Activated T-cell treated with anti-CD3 and anti-CD28 coated beads, Interleukin-2, amount 50 U/mL, for 24 hours (primary cell): ENCODE measurements around the gene MAEA.

ENCODE experiments used
- DNase-seq: peaks from one replicate; pipeline ENCODE4 v3.0.0-alpha.2; 2020
- H3K27ac Mint-ChIP-seq: 2 replicates; pipeline ENCODE4 v1.8.0; 2020; ENCODE audit warnings: mild to moderate bottlenecking, mixed read lengths
- H3K27me3 Mint-ChIP-seq: 2 replicates; pipeline ENCODE4 v1.8.0; 2020; ENCODE audit warnings: mixed read lengths
- H3K36me3 Mint-ChIP-seq: 2 replicates; pipeline ENCODE4 v1.8.0; 2020; ENCODE audit warnings: low read depth, mixed read lengths
- H3K4me1 Mint-ChIP-seq: 2 replicates; pipeline ENCODE4 v1.8.0; 2020; ENCODE audit warnings: low read depth, mixed read lengths
- H3K4me3 Mint-ChIP-seq: 2 replicates; pipeline ENCODE4 v1.8.0; 2020; ENCODE audit warnings: mild to moderate bottlenecking, moderate library complexity, mixed read lengths
- H3K9me3 Mint-ChIP-seq: 2 replicates; pipeline ENCODE4 v1.8.0; 2020; ENCODE audit warnings: mixed read lengths

The MAEA gene

GRCh38 chr4:1376391-1376840, 86.7 kb downstream of the MAEA start:
- peaks cover 32% of the 10 kb centered on the region for H3K36me3 Mint-ChIP-seq
- no peak overlapping the region for H3K27ac Mint-ChIP-seq
- no peaks in the 10 kb centered on the region for H3K9me3 Mint-ChIP-seq
- H3K4me1 Mint-ChIP-seq = no peaks in the 10 kb centered on the region
- no peak for DNase-seq
- H3K4me3 Mint-ChIP-seq = no peak overlapping the region
- no peaks in the 10 kb centered on the region for H3K27me3 Mint-ChIP-seq

- Mint-ChIP-seq H3K9me3 (no peaks in the 10 kb centered on the region), H3K4me1 (no peaks in the 10 kb centered on the region), H3K36me3 (peaks cover 30% of the 10 kb centered on the region), H3K27ac (no peak overlapping the region), H3K27me3 (no peaks in the 10 kb centered on the region), H3K4me3 (no peak overlapping the region)
- DNase-seq = no peak
These were observed 87.3 kb downstream of the MAEA start for GRCh38 chr4:1376841-1377605.

GRCh38 chr4:1377606-1378261, 88.0 kb downstream of the MAEA start:
- H3K27ac Mint-ChIP-seq = no peak overlapping the region
- H3K36me3 Mint-ChIP-seq = peaks cover 28% of the 10 kb centered on the region
- H3K27me3 Mint-ChIP-seq = no peaks in the 10 kb centered on the region
- DNase-seq = no peak
- H3K4me3 Mint-ChIP-seq = no peak overlapping the region
- no peaks in the 10 kb centered on the region for H3K4me1 Mint-ChIP-seq
- no peaks in the 10 kb centered on the region for H3K9me3 Mint-ChIP-seq

- no peak overlapping the region for H3K4me3 Mint-ChIP-seq
- no peak for DNase-seq
- no peak overlapping the region for H3K27ac Mint-ChIP-seq
- no peaks in the 10 kb centered on the region for H3K4me1 Mint-ChIP-seq
- no peaks in the 10 kb centered on the region for H3K9me3 Mint-ChIP-seq
- H3K27me3 Mint-ChIP-seq = no peaks in the 10 kb centered on the region
- H3K36me3 Mint-ChIP-seq = peaks cover 21% of the 10 kb centered on the region
These were observed 89.0 kb downstream of the MAEA start for GRCh38 chr4:1378559-1379231.

- H3K4me3 Mint-ChIP-seq = no peak overlapping the region
These were observed 89.7 kb downstream of the MAEA start for GRCh38 chr4:1379351-1379781.

GRCh38 chr4:1379801-1380331, 90.2 kb downstream of the MAEA start:
- peaks cover 20% of the 10 kb centered on the region for H3K36me3 Mint-ChIP-seq
- no peak overlapping the region for H3K4me3 Mint-ChIP-seq
- no peaks in the 10 kb centered on the region for H3K4me1 Mint-ChIP-seq
- no peaks in the 10 kb centered on the region for H3K27me3 Mint-ChIP-seq
- no peaks in the 10 kb centered on the region for H3K9me3 Mint-ChIP-seq
- DNase-seq = no peak
- H3K27ac Mint-ChIP-seq = no peak overlapping the region

More at GRCh38 chr4:1379351-1379781, 89.7 kb downstream of the MAEA start:
- no peak for DNase-seq
- H3K27ac Mint-ChIP-seq = no peak overlapping the region
- H3K36me3 Mint-ChIP-seq = peaks cover 18% of the 10 kb centered on the region
- no peaks in the 10 kb centered on the region for H3K9me3 Mint-ChIP-seq
- no peaks in the 10 kb centered on the region for H3K27me3 Mint-ChIP-seq
- H3K4me1 Mint-ChIP-seq = no peaks in the 10 kb centered on the region

- H3K4me3 Mint-ChIP-seq = no peak overlapping the region
- H3K27ac Mint-ChIP-seq = no peak overlapping the region
- peaks cover 16% of the 10 kb centered on the region for H3K36me3 Mint-ChIP-seq
- no peaks in the 10 kb centered on the region for H3K9me3 Mint-ChIP-seq
- no peaks in the 10 kb centered on the region for H3K27me3 Mint-ChIP-seq
- DNase-seq = no peak
- no peaks in the 10 kb centered on the region for H3K4me1 Mint-ChIP-seq
These were observed 90.9 kb downstream of the MAEA start for GRCh38 chr4:1380368-1381151.

GRCh38 chr4:1381181-1381621, 91.5 kb downstream of the MAEA start:
- H3K27ac Mint-ChIP-seq = no peak overlapping the region
- DNase-seq = no peak
- no peak overlapping the region for H3K4me3 Mint-ChIP-seq
- H3K36me3 Mint-ChIP-seq = peaks cover 22% of the 10 kb centered on the region
- H3K4me1 Mint-ChIP-seq = no peaks in the 10 kb centered on the region
- H3K9me3 Mint-ChIP-seq = no peaks in the 10 kb centered on the region
- H3K27me3 Mint-ChIP-seq = no peaks in the 10 kb centered on the region

GRCh38 chr4:1381944-1382541, 92.4 kb downstream of the MAEA start:
- Mint-ChIP-seq H3K36me3 (peaks cover 28% of the 10 kb centered on the region), H3K27me3 (no peaks in the 10 kb centered on the region), H3K9me3 (no peaks in the 10 kb centered on the region), H3K4me1 (no peaks in the 10 kb centered on the region), H3K27ac (no peak overlapping the region), H3K4me3 (no peak overlapping the region)
- no peak for DNase-seq

- peaks cover 2% of the 10 kb centered on the region for H3K9me3 Mint-ChIP-seq
- H3K4me1 Mint-ChIP-seq = no peaks in the 10 kb centered on the region
- DNase-seq = no peak
- no peak overlapping the region for H3K4me3 Mint-ChIP-seq
- H3K27me3 Mint-ChIP-seq = no peaks in the 10 kb centered on the region
- peaks cover 36% of the 10 kb centered on the region for H3K36me3 Mint-ChIP-seq
- no peak overlapping the region for H3K27ac Mint-ChIP-seq
These were observed 93.4 kb downstream of the MAEA start for GRCh38 chr4:1382776-1383727.

GRCh38 chr4:1383728-1384591, 94.3 kb downstream of the MAEA start:
- Mint-ChIP-seq H3K36me3 (peaks cover 45% of the 10 kb centered on the region), H3K9me3 (peaks cover 10% of the 10 kb centered on the region), H3K4me3 (no peak overlapping the region), H3K4me1 (no peaks in the 10 kb centered on the region), H3K27me3 (no peaks in the 10 kb centered on the region), H3K27ac (no peak overlapping the region)
- no peak for DNase-seq

- Mint-ChIP-seq H3K4me1 (no peaks in the 10 kb centered on the region), H3K9me3 (peaks cover 10% of the 10 kb centered on the region), H3K4me3 (no peak overlapping the region), H3K36me3 (peaks cover 54% of the 10 kb centered on the region), H3K27ac (no peak overlapping the region), H3K27me3 (no peaks in the 10 kb centered on the region)
- DNase-seq = no peak
These were observed 95.1 kb downstream of the MAEA start for GRCh38 chr4:1384675-1385372.
